Esophagus (tissue), 2 donors: ENCODE results near the gene SLC23A1. TPM values are rescaled to one million over a fixed set of nuclear protein-coding genes. Genes with fewer than 3 reads are reported as not detected.

Source experiments
- H3K27ac ChIP-seq, 2 donors: one replicate each; pipeline ENCODE4 v1.5.1; 2013; ENCODE audit warnings: low read depth in 2 of 2, mild to moderate bottlenecking in 2 of 2, inconsistent platforms in 1 of 2, low read length in 1 of 2, moderate library complexity in 1 of 2
- H3K27me3 ChIP-seq, 2 donors: one replicate each; pipeline ENCODE4 v1.6.1; 2013; ENCODE audit warnings: low read length in 2 of 2, control low read depth in 1 of 2, mild to moderate bottlenecking in 1 of 2; ENCODE audit not compliant: insufficient read depth in 2 of 2, control insufficient read depth in 1 of 2
- H3K36me3 ChIP-seq, 2 donors: one replicate each; pipeline ENCODE4 v1.6.1; 2013; ENCODE audit warnings: low read length in 1 of 2; ENCODE audit not compliant: control insufficient read depth in 2 of 2, insufficient read depth in 2 of 2
- H3K4me1 ChIP-seq, 2 donors: one replicate each; pipeline ENCODE4 v1.6.1; 2013; ENCODE audit warnings: low read length in 1 of 2; ENCODE audit not compliant: control insufficient read depth in 2 of 2, insufficient read depth in 2 of 2
- H3K4me3 ChIP-seq, 2 donors: one replicate each; pipeline ENCODE4 v1.5.1; 2013; ENCODE audit warnings: low read length in 2 of 2, mild to moderate bottlenecking in 2 of 2, low read depth in 1 of 2, moderate library complexity in 1 of 2
- H3K9me3 ChIP-seq, 2 donors: one replicate each; pipeline ENCODE4 v1.6.1; 2013; ENCODE audit warnings: mild to moderate bottlenecking in 2 of 2, low read depth in 1 of 2, low read length in 1 of 2, moderate library complexity in 1 of 2; ENCODE audit not compliant: control insufficient read depth in 2 of 2, insufficient read depth in 1 of 2
- WGBS, 2 donors: extraction: QIAGEN DNeasy Blood & Tissue Kit; methylation state at CpG; one replicate each; pipeline ENCODE4 v1.1.7; 2013; 5-methylcytosine and 5-hydroxymethylcytosine counted together
- polyA plus RNA-seq, 2 donors: library from polyadenylated mRNA; stranded (reverse); fragments of 200-250 nt; gene quantifications; one replicate each; pipeline ENCODE4 v1.2.3, GENCODE V29; 2013
- donor health status: healthy with polysubstance abuse.
- donor health status: Bipolar disorder and iron deficiency.

The SLC23A1 gene
- polyA plus RNA-seq, 2 donors = 0.01 to 0.12 TPM

DNA sequence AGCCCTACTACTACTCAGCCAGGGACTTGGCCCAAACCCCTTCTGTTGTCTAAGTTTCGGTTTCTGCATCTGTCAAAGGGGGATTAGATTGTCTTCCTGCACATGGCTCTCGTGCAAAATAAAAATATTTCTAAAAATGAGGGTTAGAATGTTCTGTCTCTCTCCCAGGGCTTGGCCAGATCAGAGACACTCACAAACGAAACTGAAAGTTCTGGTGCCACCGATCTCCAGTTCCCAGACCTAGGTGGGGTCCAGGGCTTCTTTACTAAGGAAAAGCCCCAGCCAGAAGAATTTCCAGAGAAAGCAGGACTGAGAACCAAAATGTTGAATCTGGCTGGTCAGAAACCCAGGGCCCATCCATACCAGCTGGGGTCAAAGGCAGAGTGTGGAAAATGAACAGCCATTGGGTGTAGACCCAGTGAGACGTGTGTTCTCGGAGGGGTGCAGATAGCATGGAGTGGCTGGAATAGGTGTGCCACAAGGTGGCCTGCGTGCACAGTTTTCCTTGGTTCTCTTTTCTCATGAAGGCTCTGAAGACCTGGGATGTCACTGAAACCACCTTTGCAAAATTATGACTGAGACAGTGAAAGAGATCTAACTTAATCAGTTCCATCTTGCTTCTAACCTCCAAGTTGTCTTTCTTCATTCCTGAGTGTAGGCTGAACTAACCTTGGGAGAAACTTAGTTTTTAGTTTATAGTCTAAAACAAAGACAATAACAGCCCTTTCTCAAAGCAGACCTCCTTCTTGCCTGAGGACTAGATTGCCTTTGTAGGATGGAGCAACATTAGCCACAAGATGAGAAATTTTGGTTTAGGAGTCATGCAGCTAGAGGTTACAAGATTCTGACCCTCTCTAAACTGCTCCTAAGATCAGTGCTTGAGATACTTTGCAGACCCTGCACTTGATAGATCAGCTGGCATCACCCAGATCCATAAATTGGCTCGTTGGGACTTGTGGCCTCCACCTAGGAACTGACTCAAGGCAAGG, 2.3 kb upstream of the SLC23A1 start:
- H3K36me3 ChIP-seq = peaks cover 0 to 3% of the 10 kb centered on the region in 2 donors
- peak overlapping the region; percentile 77 for H3K27ac ChIP-seq
- peak overlapping the region; percentile 7 to 20 for H3K4me3 ChIP-seq
- H3K9me3 ChIP-seq = no peaks in the 10 kb centered on the region
- peaks cover 5 to 24% of the 10 kb centered on the region in 2 donors for H3K4me1 ChIP-seq
- WGBS, 2 donors = 27% methylated on average over 8 of the region's 8 CpGs
- H3K27me3 ChIP-seq = no peaks in the 10 kb centered on the region

DNA sequence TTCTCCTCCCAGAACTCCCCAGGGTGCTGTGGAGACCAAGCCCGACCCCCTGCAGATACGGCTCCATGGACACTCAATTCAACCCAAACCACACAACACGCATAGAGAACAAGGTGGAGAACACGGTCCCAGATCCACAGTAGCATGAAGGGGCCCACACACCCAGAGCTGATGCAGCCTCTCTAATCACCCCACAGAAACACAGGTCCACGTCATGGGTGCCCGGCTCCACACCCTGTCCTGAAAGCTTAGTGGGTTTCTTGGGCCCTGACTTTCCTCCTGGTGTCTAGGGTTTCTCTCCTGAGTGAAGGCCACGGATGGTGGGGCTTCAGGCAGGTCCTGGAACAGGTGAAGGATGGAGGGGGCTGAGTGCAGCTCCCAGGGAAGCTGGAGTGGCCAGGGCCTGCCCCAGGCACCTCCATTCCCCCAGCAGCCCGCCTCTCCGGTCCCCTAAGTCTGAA, 1.5 kb upstream of the SLC23A1 start:
- peak overlapping the region in 1 of 2 donors; percentile 20 for H3K4me3 ChIP-seq
- peaks cover 0 to 3% of the 10 kb centered on the region in 2 donors for H3K36me3 ChIP-seq
- peaks cover 5 to 19% of the 10 kb centered on the region in 2 donors for H3K4me1 ChIP-seq
- no peaks in the 10 kb centered on the region for H3K27me3 ChIP-seq
- H3K9me3 ChIP-seq = no peaks in the 10 kb centered on the region
- 43 to 48% methylated on average over 9 of the region's 9 CpGs for WGBS, 2 donors
- H3K27ac ChIP-seq = peak overlapping the region; percentile 70 to 77

DNA sequence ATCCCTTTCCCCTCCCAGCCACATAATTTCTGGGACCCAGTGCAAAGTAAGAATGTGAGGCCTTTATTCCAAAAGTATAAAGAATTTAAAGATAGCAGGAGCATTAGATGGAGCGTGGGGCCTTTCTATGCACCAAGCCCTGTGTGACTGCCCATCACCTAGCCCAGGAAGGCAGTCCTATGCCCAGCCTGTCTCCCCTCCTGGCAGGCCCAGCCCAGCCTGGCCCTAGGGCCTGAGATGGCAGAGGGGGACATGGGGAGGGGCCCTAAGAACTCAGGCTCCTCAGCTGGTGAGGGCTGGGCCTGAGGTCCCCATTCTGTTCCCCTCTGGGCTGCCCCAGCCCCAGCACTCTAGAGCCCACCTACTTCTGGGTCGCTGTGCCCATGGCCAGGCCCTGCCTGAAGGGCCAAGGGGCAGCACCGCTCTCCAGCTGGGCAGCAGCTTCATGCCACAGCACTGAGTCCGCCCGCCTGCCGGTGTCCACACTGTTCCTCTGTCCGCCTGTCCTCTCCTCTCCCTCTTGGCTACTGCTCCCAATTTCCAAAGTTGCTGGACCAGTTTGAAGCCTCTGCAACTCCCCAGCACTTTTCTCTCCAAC, 995 bp upstream of the SLC23A1 start:
- Histone ChIP-seq H3K36me3 (peaks cover 0 to 3% of the 10 kb centered on the region in 2 donors), H3K9me3 (no peaks in the 10 kb centered on the region), H3K4me3 (no peak overlapping the region), H3K4me1 (peaks cover 5 to 18% of the 10 kb centered on the region in 2 donors), H3K27ac (peak overlapping the region; percentile 70 to 77), H3K27me3 (no peaks in the 10 kb centered on the region)
- 65% methylated on average over 7 of the region's 7 CpGs for WGBS, 2 donors

DNA sequence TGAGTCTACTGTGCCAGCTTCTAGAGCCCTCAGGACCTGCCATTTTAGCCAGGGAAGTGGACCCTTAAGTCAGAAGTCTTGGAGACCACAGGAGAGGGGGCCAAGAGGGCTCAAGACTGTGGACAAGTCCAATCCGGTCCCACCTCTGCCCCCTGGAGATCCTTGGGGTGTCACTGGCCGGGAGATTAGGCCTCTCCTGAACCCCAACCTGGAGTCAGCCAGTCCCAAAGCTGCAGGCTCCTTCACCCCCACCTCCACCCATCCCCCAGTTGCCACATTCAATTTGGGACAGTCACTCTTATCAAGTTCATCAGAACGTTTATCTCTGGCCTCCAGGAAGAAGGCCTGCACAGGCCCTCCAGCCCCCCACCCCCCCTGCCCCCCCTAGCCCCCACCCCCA, 290 bp downstream of the SLC23A1 start:
- Histone ChIP-seq H3K36me3 (peaks cover 0 to 2% of the 10 kb centered on the region in 2 donors), H3K27ac (no peak overlapping the region), H3K4me1 (peaks cover 5 to 17% of the 10 kb centered on the region in 2 donors), H3K9me3 (no peaks in the 10 kb centered on the region), H3K27me3 (no peaks in the 10 kb centered on the region), H3K4me3 (no peak overlapping the region)
- 58 to 70% methylated on average over 3 of the region's 3 CpGs for WGBS, 2 donors

DNA sequence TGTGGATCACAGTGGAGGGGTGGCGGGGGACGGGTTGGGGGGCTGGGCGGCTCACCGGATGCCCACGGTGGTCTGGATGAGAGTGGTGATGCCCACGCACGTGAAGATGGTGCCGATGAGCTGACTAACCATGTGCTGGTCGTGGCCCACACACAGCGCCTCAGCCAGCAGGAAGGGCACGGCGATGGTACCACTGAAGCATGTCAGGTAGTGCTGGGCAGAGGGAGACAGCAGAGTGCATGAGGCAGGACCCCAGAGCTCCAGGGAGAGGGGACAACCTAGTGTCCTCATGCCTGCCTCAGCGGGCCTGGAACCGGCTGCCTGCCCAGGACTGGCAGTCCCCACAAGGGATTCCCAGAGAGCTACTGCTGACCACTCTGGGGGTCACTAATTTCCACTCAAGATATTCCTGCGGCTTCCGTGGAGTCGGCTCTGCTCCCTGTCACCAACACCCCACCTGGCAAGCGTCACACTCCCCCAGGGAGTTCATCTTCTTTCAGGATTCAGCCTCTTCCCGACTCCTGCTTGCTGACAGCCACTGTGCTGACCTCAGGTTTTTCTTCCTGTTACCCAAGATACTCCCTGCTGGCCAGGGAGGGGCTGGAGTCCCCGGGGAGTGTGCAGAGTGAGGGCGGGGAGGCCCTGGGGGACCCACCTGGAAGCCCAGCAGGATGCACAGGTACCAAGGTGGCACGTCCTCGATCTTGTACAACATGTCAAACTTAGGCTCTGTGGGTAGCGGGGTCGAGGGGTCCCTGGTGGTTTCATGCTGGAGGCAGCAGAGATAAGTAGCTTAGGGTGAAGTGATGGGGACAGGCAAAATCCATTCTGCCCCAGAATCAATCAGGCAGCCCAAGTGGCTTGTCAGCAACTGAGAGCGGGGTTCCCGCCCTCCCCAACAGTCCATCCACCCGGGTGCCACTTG, 998 bp downstream of the SLC23A1 start:
- Histone ChIP-seq H3K4me3 (no peak overlapping the region), H3K4me1 (peaks cover 5 to 17% of the 10 kb centered on the region in 2 donors), H3K27me3 (no peaks in the 10 kb centered on the region), H3K9me3 (no peaks in the 10 kb centered on the region), H3K36me3 (peaks cover 0 to 2% of the 10 kb centered on the region in 2 donors), H3K27ac (no peak overlapping the region)
- 89% methylated on average over 28 of the region's 28 CpGs for WGBS, 2 donors

DNA sequence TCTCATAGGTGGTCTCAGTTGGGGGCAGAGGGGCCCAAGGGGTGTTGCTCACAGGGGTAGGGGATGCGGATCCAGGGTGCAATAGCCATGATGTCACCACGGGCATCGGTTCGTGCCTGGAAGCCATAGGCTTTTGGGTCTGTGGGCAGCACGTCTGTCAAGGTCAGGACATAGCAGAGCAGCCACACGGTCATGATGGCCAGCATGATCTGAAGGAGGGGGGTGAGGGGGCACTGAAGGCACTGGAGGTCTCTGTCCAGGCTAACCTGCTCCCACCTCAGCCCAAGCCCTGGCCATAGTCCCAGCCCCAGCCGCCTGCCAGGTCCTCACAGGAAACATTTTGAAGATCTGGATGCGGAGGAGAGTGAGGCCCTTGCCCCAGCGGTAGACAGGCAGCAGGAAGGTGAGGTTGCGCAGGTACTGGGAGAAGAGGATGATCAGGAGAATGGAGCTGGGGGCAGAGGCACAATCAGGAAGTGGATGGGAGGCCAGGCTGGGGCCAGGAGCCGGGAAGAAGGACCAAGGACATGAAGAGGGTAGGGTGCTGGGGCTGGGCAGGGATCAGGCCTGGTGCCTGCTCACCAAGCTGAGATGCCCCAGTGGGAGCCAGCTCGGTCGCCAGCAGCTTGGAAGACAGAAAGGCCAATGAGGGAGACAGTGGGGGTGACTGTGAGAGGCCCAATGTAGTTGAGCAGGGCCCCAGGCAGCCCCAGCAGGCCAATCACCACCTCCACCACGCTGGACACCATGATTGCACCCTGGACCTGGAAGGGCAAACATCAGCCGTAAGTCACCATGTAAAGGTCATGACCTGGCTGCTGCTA, 3.3 kb downstream of the SLC23A1 start:
- WGBS, 2 donors = 87% methylated on average over 15 of the region's 15 CpGs
- H3K4me1 ChIP-seq = peaks cover 5 to 16% of the 10 kb centered on the region in 2 donors

DNA sequence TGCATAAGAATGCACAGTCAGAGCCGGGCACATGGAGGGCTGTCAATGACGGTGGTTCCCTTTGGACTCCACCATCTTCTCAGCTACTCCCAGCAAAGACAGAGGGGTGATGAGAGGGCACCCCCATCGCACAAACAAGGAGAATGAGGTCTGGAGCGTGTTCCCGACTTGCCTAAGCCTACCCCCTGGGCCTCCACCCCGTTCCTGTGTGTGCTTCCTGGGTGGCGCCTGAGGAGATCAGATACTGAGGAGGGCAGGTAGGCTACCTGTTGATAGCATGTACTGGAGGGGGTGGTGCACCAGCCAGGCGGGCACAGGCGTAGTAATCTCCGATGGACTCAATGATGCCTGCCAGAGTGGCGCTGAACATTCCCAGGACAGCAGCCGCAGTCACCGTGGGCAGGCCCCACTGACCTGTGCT, 4.1 kb downstream of the SLC23A1 start:
- Histone ChIP-seq H3K9me3 (no peaks in the 10 kb centered on the region), H3K36me3 (peaks cover 0 to 4% of the 10 kb centered on the region in 2 donors), H3K27me3 (no peaks in the 10 kb centered on the region), H3K27ac (no peak overlapping the region), H3K4me1 (peaks cover under 1 to 7% of the 10 kb centered on the region in 2 donors), H3K4me3 (no peak overlapping the region)
- 63 to 71% methylated on average over 13 of the region's 13 CpGs for WGBS, 2 donors

More for the DNA sequence above, 3.3 kb downstream of the SLC23A1 start:
- Histone ChIP-seq H3K36me3 (peaks cover 0 to 4% of the 10 kb centered on the region in 2 donors), H3K4me3 (no peak overlapping the region), H3K27ac (no peak overlapping the region), H3K27me3 (no peaks in the 10 kb centered on the region), H3K9me3 (no peaks in the 10 kb centered on the region)

DNA sequence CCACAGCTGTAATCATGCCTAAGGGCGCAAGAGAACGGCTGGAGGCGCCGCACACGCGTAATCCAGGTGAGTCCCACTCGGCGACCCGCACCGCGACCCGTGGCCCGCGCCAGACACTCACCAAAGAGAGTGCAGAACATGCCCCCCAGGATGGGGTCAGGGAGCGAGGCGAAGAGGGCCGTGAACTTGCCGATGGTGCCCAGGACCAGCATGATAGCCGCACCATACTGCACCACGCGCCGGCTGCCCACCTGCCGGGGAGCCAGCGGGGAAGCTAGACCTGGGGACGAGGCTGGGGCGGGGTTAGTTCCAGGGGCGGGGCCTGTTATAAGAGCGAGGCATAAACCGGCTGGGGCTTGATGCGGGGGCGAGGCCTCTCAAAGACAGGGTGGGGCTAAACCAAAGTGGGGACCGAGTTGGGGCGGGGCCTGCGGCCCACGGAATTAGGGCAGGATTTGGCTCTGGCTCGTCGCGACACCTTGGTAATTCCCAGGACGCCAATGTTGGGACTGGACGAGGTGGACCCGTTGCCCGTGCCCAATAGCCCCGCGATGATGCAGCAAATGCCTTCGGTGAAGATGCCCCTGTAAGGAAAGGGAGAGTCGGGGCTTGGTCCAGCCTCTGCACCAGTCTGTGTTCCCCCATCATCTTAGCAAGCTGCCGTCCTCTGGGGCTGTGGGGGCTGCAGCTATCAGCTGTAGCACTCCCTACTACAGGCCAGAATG, 4.8 kb downstream of the SLC23A1 start:
- Histone ChIP-seq H3K9me3 (no peaks in the 10 kb centered on the region), H3K4me3 (no peak overlapping the region), H3K27me3 (no peaks in the 10 kb centered on the region), H3K36me3 (peaks cover 0 to 4% of the 10 kb centered on the region in 2 donors), H3K4me1 (peaks cover 0 to 11% of the 10 kb centered on the region in 2 donors), H3K27ac (no peak overlapping the region)
- 68 to 71% methylated on average over 43 to 47 of the region's 47 CpGs for WGBS, 2 donors
